ENCODE measurements around the gene PCDHA1. TPM values are rescaled to one million over a fixed set of nuclear protein-coding genes. Genes with fewer than 3 reads are reported as not detected.

The PCDHA1 gene
- total RNA-seq, 2 experiments from 2014 or later, result not detected

- no peak for ATAC-seq (ENCODE audit: low read depth)
- no peaks in the 10 kb centered on the region for H3K27me3 Mint-ChIP-seq
- no peaks in the 10 kb centered on the region for H3K4me1 Mint-ChIP-seq
- no peak for DNase-seq
- no peak overlapping the region for H3K4me3 Mint-ChIP-seq
- POLR2A ChIA-PET, result no interaction called here
- H3K9me3 Mint-ChIP-seq, result peaks cover 7% of the 10 kb centered on the region
- H3K27ac Mint-ChIP-seq, result no peak overlapping the region
- H3K36me3 Mint-ChIP-seq, result no peaks in the 10 kb centered on the region
Measured at GRCh38 chr5:140953234-140953633, 167.3 kb downstream of the PCDHA1 start.

GRCh38 chr5:140962190-140962589 lies 176.2 kb downstream of the PCDHA1 start:
- no peak overlapping the region for H3K27ac Mint-ChIP-seq
- POLR2A ChIA-PET, result no interaction called here
- peaks cover 24% of the 10 kb centered on the region for H3K27me3 Mint-ChIP-seq
- H3K36me3 Mint-ChIP-seq, result peaks cover 1% of the 10 kb centered on the region
- DNase-seq, result no peak
- ATAC-seq (ENCODE audit: low read depth), result no peak
- H3K4me3 Mint-ChIP-seq, result no peak overlapping the region
- H3K4me1 Mint-ChIP-seq, result peaks cover 2% of the 10 kb centered on the region
- H3K9me3 Mint-ChIP-seq, result peaks cover 2% of the 10 kb centered on the region

- DNase-seq, result no peak
Measured at GRCh38 chr5:140964356-140964755, 178.4 kb downstream of the PCDHA1 start.

GRCh38 chr5:140965905-140966292 lies 180.0 kb downstream of the PCDHA1 start:
- POLR2A ChIA-PET, result no interaction called here
- peaks cover 28% of the 10 kb centered on the region for H3K27me3 Mint-ChIP-seq
- H3K4me1 Mint-ChIP-seq, result peaks cover 2% of the 10 kb centered on the region
- H3K27ac Mint-ChIP-seq, result no peak overlapping the region
- peaks cover 2% of the 10 kb centered on the region for H3K9me3 Mint-ChIP-seq
- no peak overlapping the region for H3K4me3 Mint-ChIP-seq
- DNase-seq (no peak), ATAC-seq (ENCODE audit: low read depth) (no peak)
- H3K36me3 Mint-ChIP-seq, result peaks cover 1% of the 10 kb centered on the region

More at GRCh38 chr5:140964356-140964755, 178.4 kb downstream of the PCDHA1 start:
- Mint-ChIP-seq H3K27ac (no peak overlapping the region), H3K9me3 (peaks cover 2% of the 10 kb centered on the region), H3K27me3 (peaks cover 28% of the 10 kb centered on the region), H3K4me1 (peaks cover 2% of the 10 kb centered on the region), H3K4me3 (no peak overlapping the region), H3K36me3 (peaks cover 1% of the 10 kb centered on the region)
- ATAC-seq (ENCODE audit: low read depth), result no peak
- POLR2A ChIA-PET, result no interaction called here

GRCh38 chr5:140966293-140967225 lies 180.6 kb downstream of the PCDHA1 start, which contains the start of gene PCDHAC2:
TSS of gene PCDHAC2 (plus strand) at chr5:140966476. CDS start at chr5:140966767, 291 bp downstream.
- Mint-ChIP-seq H3K36me3 (peaks cover 1% of the 10 kb centered on the region), H3K27ac (no peak within 1 kb of the TSS), H3K4me3 (no peak within 1 kb of the TSS), H3K4me1 (peaks cover 2% of the 10 kb centered on the region), H3K9me3 (peaks cover 2% of the 10 kb centered on the region), H3K27me3 (peaks cover 28% of the 10 kb centered on the region)
- POLR2A ChIA-PET, result no interaction called here
- DNase-seq (no peak), ATAC-seq (ENCODE audit: low read depth) (no peak)

GRCh38 chr5:140967226-140967893 lies 181.4 kb downstream of the PCDHA1 start:
- DNase-seq (no peak), ATAC-seq (ENCODE audit: low read depth) (no peak)
- H3K9me3 Mint-ChIP-seq, result peaks cover 2% of the 10 kb centered on the region
- no peak overlapping the region for H3K4me3 Mint-ChIP-seq
- no peak overlapping the region for H3K27ac Mint-ChIP-seq
- POLR2A ChIA-PET, result no interaction called here
- peaks cover 28% of the 10 kb centered on the region for H3K27me3 Mint-ChIP-seq
- H3K4me1 Mint-ChIP-seq, result peaks cover 2% of the 10 kb centered on the region
- H3K36me3 Mint-ChIP-seq, result peaks cover 1% of the 10 kb centered on the region

- POLR2A ChIA-PET, result no interaction called here
- H3K4me3 Mint-ChIP-seq, result no peak overlapping the region
- no peak for DNase-seq
- H3K36me3 Mint-ChIP-seq, result peaks cover 1% of the 10 kb centered on the region
- peaks cover 2% of the 10 kb centered on the region for H3K9me3 Mint-ChIP-seq
- no peak overlapping the region for H3K27ac Mint-ChIP-seq
- no peak for ATAC-seq (ENCODE audit: low read depth)
- H3K27me3 Mint-ChIP-seq, result peaks cover 24% of the 10 kb centered on the region
- H3K4me1 Mint-ChIP-seq, result peaks cover 2% of the 10 kb centered on the region
Measured at GRCh38 chr5:140969880-140970279, 183.9 kb downstream of the PCDHA1 start.

- no peak overlapping the region for H3K4me3 Mint-ChIP-seq
- no peaks in the 10 kb centered on the region for H3K4me1 Mint-ChIP-seq
- no peak overlapping the region for H3K27ac Mint-ChIP-seq
- POLR2A ChIA-PET, result no interaction called here
- no peaks in the 10 kb centered on the region for H3K9me3 Mint-ChIP-seq
- H3K36me3 Mint-ChIP-seq, result no peaks in the 10 kb centered on the region
- H3K27me3 Mint-ChIP-seq, result no peaks in the 10 kb centered on the region
- ATAC-seq (ENCODE audit: low read depth), result no peak
- no peak for DNase-seq
Measured at GRCh38 chr5:140973550-140973949, 187.6 kb downstream of the PCDHA1 start.

GRCh38 chr5:140977003-140977402 lies 191.1 kb downstream of the PCDHA1 start:
- POLR2A ChIA-PET, result no interaction called here
- ATAC-seq (ENCODE audit: low read depth) (no peak), DNase-seq (no peak)
- no peaks in the 10 kb centered on the region for H3K27me3 Mint-ChIP-seq
- no peak overlapping the region for H3K27ac Mint-ChIP-seq
- no peaks in the 10 kb centered on the region for H3K4me1 Mint-ChIP-seq
- peaks cover 1% of the 10 kb centered on the region for H3K9me3 Mint-ChIP-seq
- no peaks in the 10 kb centered on the region for H3K36me3 Mint-ChIP-seq
- H3K4me3 Mint-ChIP-seq, result no peak overlapping the region

GRCh38 chr5:140978260-140978659 lies 192.3 kb downstream of the PCDHA1 start:
- Mint-ChIP-seq H3K36me3 (no peaks in the 10 kb centered on the region), H3K27ac (no peak overlapping the region), H3K27me3 (no peaks in the 10 kb centered on the region), H3K4me3 (no peak overlapping the region), H3K9me3 (peaks cover 1% of the 10 kb centered on the region), H3K4me1 (no peaks in the 10 kb centered on the region)
- no peak for ATAC-seq (ENCODE audit: low read depth)
- POLR2A ChIA-PET, result no interaction called here
- no peak for DNase-seq

- no peaks in the 10 kb centered on the region for H3K27me3 Mint-ChIP-seq
- DNase-seq (no peak), ATAC-seq (ENCODE audit: low read depth) (no peak)
- POLR2A ChIA-PET, result no interaction called here
- H3K4me1 Mint-ChIP-seq, result no peaks in the 10 kb centered on the region
- no peak overlapping the region for H3K27ac Mint-ChIP-seq
- peaks cover 1% of the 10 kb centered on the region for H3K9me3 Mint-ChIP-seq
- H3K36me3 Mint-ChIP-seq, result no peaks in the 10 kb centered on the region
- no peak overlapping the region for H3K4me3 Mint-ChIP-seq
Measured at GRCh38 chr5:140978983-140979382, 193.0 kb downstream of the PCDHA1 start.

- POLR2A ChIA-PET, result no interaction called here
- H3K9me3 Mint-ChIP-seq, result peaks cover 3% of the 10 kb centered on the region
- H3K36me3 Mint-ChIP-seq, result no peaks in the 10 kb centered on the region
- no peaks in the 10 kb centered on the region for H3K4me1 Mint-ChIP-seq
- no peak overlapping the region for H3K4me3 Mint-ChIP-seq
- H3K27ac Mint-ChIP-seq, result no peak overlapping the region
- no peaks in the 10 kb centered on the region for H3K27me3 Mint-ChIP-seq
- no peak for ATAC-seq (ENCODE audit: low read depth)
- DNase-seq, result no peak
Measured at GRCh38 chr5:140982083-140982716, 196.3 kb downstream of the PCDHA1 start.

- Mint-ChIP-seq H3K27me3 (no peaks in the 10 kb centered on the region), H3K9me3 (peaks cover 3% of the 10 kb centered on the region), H3K36me3 (no peaks in the 10 kb centered on the region), H3K27ac (no peak overlapping the region), H3K4me1 (no peaks in the 10 kb centered on the region), H3K4me3 (no peak overlapping the region)
- POLR2A ChIA-PET, result no interaction called here
- ATAC-seq (ENCODE audit: low read depth) (no peak), DNase-seq (no peak)
Measured at GRCh38 chr5:140986117-140986521, 200.2 kb downstream of the PCDHA1 start.

Data from activated naive CD8-positive, alpha-beta T cell treated with anti-CD3 and anti-CD28 coated beads, Interleukin-2, amount 10 ng/mL, durations not matched to agents 7 days and 5 days (primary cell).